Iris pigment epithelial cell (primary cell): Measurements from ENCODE around the gene DPY30.

Experiments used
- DNase-seq: peaks from one replicate; pipeline ENCODE4 v3.0.0-alpha.2; 2011; ENCODE audit warnings: low read depth

Gene DPY30

DNA sequence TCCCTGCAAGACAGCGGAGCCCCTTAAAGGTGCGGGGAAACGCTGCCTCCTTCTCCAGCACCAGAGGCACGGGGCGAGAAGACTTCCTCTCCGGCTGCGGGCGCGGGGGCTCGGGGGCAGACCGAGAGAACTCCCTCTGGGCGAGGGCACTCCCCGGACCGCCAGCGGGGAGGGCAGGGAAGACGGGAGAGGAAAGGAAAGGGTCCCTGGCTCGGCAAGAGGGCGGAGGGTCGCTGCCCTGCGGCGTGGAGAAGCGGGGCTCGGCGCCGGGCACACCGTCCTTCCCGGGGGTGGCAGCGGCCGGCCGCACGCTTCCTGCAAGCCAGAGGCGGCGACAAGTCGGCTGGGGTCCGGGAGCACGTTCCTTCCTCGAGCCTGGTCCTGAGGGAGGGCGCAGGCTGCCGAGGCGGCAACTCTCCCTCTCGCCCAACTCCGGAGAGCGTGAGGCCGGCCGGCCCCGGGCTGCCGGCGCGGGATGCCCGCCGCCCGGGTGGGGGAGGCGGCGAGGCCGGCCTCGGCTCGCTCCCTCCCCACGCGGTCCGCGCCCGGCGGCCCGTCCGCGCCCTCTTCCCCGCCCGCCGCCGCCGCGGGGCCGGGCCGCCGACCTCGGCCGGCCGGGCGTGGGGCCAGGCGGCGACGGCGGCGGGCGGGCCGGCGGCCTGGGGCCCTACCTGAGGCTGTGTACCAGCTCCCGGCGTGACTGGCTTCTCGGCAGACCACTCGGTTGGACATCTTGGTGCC is 29.9 kb downstream of the DPY30 start:
- peak; percentile 33 for DNase-seq

DNA sequence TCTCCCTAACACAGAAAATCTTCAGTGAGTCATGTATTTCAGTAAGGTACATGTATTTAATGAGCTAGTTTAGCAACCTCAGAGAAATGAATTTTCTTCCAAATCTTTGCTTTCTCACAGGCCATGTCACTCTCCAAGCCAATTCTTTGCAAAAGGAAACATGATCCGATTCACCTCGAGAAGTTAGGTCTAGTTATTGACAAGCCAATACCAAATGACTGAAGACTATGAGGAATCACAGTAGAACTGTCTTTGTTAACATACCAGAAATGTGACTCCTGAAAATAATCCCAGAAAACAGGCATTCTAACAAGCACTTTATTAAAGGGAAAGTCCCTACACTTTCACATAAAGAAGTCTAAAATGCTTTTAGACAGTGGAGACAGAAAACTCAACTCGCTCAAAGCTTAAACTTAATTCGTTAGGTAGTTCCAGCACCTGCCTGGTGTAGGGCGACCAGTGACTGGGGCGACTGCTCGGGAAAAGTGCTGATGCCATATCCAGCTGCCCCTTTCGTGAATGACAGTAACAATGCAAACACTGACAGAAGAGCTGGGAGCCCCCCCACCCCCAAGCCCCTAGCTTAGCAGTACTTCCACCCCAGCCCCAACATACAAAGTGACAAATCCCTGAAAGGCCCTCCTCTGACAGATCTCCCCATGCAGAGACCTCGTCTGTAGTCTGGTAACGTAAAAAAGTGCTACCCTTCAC is 30.6 kb downstream of the DPY30 start:
- peak; percentile 66 for DNase-seq

DNA sequence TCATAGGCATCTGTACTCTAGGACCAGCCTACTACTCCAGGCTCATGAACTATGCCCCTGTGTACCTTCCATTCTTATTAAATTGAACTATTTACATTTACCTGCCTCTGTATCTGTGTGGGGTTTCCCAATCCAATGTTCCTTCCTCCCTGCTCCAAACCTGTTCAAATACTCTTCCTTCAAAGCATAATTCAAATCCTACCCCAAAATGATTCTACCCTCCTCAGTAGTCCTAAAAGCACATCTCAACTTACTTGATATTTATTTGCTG is 32.5 kb downstream of the DPY30 start:
- no peak for DNase-seq

DNA sequence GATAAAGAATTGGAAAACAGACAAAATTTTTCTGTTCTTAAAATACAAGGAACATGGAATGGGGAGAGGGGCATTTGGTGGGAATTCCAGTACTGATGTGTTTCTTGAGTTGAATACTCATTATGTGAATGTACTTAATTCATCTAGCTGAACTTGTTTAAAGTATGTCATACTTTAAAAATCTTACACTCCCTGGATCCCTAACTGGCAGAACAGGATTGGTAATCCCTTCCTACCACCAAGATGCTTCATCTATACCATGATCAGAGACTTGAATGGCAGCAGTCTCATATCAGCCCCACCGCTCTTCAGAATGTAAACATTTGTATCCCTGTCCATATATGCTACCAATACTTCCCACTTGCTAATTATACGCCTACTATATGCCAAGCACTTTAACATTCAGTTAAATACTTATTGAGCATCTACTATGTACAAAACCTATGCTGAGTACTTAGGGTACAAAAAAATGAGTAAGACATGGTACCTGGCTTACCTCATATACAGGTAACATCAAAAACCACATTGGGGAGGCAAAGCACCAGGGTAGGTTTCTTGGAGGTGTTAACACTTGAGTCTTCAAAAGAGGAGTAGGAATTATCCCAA is 34.1 kb downstream of the DPY30 start:
- DNase-seq: no peak

DNA sequence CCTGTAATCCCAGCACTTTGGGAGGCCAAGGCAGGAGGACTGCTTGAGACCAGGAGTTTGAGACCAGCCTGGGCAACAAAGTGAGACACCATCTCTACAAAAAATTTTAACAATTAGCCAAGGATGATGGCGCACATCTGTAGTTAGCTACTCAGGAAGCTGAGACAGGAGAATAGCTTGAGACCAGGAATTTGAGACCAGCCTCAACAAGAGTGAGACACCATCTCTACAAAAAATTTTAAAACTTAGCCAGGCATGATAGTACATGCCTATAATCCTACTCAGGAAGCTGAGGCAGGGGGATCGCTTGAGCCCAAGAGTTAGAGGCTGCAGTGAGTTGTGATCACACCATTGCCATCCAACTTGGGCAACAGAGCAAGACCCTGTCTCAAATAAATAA is 35.8 kb downstream of the DPY30 start:
- DNase-seq: no peak

DNA sequence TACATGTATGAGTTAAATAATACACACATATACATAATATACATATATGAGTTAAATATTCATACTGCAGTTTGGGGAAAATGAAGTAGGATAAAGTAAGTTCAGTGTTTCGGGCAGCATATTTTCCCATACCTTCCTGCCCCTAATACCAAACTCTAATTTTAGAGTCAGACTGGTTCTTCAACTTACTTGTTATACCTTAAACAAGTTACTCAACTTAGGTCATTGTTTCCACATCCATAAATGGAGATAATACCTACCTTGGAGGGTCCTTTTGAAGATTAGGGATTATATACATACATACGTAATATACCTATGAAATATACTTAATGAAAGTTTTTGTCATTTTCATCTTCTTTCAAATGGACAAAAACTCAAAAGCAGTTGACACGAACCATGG is 37.2 kb downstream of the DPY30 start:
- DNase-seq: no peak

DNA sequence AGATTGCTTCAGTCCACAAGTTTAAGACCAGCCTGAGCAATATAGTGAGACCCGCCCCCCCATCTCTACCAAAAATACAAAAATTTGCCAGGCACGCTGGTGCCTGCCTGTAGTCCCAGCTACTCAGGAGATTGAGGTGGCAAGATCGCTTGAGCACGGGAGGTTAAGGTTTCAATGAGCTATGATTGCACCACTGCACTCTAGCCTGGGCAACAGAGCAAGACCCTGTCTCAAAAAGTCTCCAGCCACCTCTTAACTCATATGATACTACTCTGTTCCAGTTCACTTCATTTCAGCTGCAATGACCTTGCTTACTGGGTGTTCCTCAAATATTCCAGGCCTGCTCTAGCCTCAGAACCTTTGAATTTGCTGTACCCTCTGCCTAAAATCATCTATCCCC is 40.2 kb downstream of the DPY30 start:
- no peak for DNase-seq

DNA sequence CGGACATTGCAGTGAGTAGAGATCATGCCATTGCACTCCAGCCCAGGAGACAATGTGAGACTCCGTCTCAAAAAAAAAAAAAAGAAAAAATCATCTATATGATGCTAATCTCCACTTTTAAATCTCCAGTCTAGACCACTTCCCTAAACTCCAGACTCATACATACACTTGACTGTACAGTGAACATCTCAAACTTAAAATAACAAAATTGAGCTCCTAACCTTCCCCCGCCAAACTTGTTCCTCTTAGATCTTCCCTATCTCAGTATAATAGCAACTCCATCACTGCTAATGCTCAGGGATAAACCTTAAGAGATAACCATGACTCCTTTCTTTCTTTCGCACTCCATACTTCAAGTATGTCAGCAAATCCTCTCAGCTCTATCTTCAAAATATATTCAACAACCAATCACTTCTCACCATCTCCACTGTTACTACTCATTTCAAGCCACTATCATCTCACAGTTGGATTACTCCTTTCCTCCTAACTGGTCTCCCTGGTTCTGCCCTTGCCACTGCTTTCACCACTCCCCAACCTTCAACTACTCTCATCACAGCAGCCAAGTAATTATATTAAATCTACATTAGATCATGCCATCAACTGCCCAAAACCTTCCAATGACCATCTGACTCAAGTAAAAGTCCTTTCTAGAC is 40.7 kb downstream of the DPY30 start:
- no peak for DNase-seq

DNA sequence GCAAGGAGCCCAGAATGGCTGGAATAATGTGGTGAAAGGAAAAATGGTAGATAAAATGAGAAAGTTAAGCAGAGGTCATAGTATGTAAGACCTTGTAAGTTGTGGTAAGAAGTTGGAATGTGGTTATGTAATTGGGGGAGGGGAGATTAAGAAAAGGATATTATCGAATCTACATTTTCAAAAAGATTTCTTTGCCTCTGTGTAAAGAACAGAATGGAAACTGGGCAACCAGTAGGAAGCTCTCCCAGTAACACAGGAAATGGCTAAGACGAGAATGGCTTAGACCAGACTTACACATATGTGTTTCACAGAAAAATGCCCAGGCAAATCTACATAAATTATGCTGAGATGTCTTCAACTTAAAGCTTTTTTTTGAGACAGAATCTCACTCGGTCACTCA is 42.0 kb downstream of the DPY30 start:
- DNase-seq: peak; percentile 71

DNA sequence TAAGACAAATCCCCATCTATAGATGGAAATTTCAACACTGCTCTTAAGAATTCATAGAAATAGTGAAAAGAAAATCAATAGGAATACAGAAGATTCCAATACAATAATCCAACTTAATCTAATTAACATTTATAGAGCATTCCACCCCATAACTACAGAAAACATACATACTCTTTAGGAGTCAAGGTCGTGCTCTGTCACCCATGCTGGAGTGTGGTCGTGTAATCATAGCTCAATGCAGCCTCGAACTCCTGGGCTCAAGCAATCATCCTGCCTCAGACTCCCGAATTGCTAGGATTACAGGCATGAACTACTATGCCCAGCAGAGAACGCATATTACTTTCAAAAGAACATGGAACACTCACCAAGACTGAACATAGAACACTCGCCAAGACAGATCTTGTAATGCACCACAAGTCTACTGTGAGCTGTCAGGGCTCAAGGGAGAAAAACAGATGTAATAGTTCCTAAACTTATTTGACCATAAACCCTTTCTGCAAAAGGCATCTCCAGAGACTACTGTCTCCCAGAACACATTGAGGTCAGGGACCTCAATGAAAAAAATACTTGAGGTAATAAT is 42.9 kb downstream of the DPY30 start:
- peak; percentile 15 for DNase-seq

DNA sequence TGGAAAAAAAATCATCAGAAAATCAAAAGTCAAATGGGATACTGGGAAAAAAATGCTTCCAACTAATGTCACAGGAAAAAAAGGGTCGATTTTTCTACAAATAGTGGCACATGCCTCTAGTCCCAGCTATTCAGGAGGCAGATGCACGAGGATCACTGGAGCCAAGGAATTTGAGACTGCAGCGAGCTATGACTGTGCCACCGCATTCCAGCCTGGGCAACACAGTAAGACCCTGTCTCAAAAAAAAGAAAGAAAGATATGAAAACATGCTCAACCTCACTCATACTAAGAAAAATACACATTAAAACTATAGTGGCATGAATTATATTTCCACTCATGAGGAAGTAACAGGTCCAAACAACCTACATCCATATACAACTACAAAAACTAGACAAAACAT is 46.7 kb downstream of the DPY30 start:
- no peak for DNase-seq

DNA sequence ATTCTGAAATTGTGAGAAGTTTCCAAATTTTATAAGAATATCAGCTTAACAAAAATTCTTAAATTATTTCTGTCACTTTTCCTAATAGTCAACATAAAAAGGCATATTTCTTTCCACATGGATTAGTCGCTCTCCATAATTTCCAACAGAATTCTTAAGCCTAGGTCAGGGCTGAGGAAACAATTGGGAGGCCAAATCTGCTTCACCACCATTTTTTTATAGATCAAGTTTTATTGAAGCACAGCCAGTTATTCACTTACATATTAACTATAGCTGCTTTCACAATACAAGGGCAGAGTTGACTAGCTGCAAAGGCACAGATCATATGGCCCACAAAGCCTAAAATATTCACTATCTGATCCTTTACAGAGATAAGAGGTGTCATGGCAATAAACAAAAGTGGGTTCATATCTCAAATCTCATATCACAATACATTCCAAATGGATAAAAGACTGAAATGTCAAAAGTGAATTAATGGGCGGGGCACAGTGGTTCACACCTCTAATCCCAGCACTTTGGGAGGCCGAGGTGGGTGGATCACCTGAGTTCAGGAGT is 47.5 kb downstream of the DPY30 start:
- DNase-seq: no peak

DNA sequence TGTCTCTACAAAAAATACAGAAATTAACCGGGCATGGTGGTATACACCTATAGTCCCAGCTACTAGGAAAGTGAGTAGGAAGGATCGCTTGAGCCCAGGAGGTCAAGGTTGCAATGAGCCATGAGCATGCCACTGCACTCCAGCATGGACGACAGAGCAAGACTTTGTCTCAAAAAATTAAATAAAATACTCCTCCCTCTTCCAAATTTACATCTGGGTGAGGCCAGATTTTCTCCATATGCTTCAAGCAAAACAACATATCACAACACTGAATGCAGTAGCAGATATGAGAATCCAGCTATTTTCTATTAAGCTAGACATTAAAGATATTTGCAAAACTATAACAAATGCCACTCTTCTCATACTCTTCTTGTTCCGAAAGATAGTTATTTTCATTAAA is 49.7 kb downstream of the DPY30 start:
- DNase-seq: no peak

DNA sequence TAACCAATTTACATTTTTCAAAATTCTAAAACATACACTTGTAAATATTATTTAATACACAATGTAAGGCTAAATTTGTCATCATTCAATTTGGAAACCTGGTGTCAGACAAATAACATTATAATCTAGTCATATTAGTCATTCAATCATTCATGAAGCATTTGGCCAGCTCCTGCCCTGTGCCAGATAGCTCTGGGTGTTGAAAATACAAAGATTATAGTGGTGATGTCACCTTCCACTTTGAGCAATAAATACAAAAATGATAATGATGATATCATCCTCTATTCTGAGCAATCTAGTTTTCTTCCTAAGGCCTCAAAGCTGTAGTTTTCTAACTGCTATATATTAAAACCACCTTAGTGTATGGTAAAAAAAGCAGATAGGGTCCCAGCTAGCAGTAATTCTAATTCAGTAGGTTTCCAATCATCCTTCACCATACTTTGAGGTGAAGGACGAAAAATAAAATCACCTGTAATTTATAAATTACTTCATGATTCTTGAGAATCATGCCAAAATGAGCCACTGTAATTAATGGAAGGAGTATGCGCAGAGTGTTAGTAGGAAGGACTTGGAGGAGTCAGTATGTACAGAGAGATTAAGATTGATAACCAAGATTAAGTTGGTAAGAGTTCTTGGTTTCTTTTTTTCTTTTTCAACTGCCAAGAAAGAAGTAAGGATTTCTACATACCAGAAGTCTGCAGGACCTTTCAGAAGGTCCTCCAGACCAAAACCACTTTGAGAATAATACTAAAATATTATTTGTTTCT is 52.0 kb downstream of the DPY30 start:
- DNase-seq: peak; percentile 91

DNA sequence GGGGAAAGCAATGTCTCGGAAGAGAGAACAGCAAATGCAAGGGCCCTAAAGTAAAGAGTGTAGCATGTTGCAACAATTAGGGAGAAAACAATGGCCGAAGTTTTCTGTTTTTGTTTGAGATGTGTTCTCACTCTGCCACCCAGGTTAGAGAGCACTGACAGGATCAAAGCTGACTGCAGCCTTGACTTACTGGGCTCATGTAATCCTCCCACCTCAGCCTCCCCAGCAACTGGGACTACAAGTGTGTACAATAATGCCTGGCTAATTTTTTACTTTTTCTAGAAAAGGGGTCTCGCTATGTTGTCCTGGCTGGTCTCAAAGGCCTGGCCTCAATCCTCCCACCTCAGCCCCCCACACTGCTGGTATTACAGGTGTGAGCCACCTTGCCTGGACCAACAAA is 52.7 kb downstream of the DPY30 start:
- DNase-seq: no peak

DNA sequence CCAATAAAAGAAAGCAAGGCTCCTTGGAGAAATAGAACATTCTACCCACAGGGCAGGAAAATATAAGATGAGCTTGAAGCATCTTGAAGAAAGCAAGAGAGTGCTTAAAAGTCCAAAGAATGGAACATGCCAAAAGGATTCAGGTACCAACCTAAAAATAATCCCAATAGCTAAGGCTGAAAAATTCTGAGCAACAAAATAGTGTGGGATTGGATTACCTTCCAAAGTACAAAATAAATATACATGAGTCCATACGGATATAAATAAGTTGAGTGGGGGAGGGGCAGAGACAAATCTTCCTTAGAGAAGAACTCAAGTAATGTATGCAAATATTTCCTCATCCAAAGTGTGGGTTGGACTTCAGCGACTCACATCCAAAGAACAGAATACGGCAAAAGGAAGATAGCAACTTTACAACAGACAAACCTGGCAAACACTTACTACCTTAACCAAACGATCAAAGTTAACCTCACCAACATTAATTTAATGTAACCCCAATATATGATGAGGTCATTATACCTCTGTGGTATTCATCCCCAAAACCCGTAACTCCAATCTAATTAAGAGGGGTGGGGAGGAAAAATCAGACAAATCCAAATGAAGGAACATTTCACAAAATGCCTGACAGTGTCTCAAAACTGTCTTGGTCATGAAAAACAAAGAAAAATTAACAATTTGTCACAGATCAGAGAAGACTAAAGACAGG is 55.7 kb downstream of the DPY30 start:
- no peak for DNase-seq

DNA sequence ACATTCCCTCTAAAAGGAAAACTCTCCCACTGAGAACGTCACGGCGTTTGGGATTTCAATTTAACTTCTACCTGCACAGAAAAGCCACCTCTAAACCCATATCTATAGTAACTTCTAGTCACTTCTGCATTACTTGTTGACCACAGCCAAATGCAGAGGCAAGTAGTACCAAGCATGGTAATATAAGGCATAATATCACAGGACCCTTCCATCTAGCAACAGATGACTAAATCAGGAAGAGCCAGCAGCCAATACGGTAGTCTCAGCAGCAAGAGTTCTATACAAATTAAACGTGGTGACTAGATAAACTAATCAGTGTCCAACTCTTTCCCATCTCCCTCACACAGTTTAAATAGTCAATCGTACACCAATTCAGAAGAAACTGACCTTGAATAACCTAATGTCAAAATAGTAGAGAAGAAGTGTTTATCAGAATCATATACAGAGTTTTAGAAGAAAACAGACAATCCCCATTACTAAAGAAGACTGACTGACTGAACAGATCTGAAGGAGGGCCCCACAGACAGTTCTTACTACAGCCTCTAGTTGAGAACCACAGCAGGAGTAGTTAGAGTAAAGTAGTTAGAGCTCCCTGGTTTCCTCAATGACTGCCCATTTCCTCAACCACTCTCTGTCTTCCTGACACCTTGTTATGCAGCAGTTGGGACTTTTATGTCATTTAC is 58.8 kb downstream of the DPY30 start:
- DNase-seq: peak; percentile 77

DNA sequence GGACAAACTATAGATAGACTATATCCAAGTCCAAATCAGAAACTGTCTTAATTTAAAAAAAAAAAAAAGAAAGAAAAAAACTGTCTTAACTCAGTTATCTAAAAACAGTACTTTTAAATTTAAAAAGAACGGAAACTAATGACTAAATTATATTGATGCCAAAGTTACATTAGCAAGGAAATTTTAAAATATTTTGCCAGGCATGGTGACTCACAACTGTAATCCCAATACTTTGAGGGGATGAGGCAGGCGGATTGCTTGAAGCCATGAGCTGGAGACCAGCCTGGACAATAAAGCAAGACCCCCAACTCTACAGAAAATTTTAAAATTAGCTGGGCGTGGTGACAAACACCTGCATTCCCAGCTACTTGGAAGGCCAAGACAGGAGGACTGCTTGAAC is 59.6 kb downstream of the DPY30 start:
- DNase-seq: no peak

DNA sequence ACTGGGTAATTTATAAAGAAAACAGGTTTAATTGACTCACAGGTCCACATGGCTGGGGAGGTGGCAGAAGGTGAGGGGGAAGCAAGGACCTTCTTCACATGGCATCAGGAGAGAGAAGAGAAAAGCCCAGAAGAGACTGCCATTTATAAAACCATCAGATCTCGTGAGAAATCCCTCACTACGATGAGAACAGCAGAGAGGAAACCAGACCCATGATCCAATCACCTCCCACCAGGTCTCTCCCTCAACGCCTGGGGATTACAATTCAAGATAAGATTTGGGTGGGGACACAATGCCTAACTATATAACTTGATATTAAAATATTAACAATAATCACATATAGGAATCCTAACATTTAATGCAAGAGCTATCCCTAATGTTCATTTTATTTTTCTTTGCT is 60.6 kb downstream of the DPY30 start:
- DNase-seq: no peak

DNA sequence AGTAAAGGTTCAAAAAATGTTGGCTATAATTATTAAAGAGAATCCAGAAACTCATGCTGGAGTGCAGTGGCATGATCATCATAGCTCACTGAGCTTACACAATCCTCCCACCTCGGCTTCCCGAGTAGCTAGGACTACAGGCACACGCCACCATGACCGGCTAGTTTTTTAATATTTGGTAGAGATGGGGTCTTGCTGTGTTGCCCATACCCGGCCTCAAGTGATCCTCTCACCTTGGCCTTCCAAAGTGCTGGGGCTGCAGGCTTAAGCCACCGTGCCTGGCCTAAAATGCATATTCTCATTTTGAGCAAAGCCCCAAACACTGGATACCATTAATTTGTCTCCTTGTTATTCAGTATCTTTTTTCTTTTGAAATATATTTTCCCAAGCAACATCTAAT is 61.2 kb downstream of the DPY30 start:
- DNase-seq: no peak
